ENCODE data around the gene PDLIM1.

GRCh38 chr10:95201736-95202135 is 89.1 kb downstream of the PDLIM1 start:
- TF ChIP-seq CTCF (IDR thresholded peaks at IDR 0.05) (no peak), POLR2A (IDR thresholded peaks at IDR 0.05) (no peak), POLR2AphosphoS5 (IDR thresholded peaks at IDR 0.05) (no peak)
